Uterus (tissue), 4 donors: ENCODE results near the gene NMT2. TPM values are rescaled to one million over a fixed set of nuclear protein-coding genes. Genes with fewer than 3 reads are reported as not detected.

Experiments
- DNase-seq, 2 donors: peaks; one replicate each; pipeline ENCODE4 v3.0.0-alpha.2; 2019 to 2020
- H3K27ac ChIP-seq, 2 donors: fragments of 200-600 bp; sonication (generic); 1 replicate in 1 of 2; 2 replicates in 1 of 2; pipeline ENCODE4 v1.5.1; 2016 to 2018
- H3K27me3 ChIP-seq, 2 donors: fragments of 200-600 bp; sonication (generic); one replicate each; pipeline ENCODE4 v1.5.1; 2018 to 2019; ENCODE audit warnings: control low read depth in 1 of 2
- H3K36me3 ChIP-seq, 2 donors: fragments of 200-600 bp; sonication (generic); one replicate each; pipeline ENCODE4 v1.5.1; 2019; ENCODE audit warnings: control low read depth in 1 of 2
- H3K4me1 ChIP-seq, 2 donors: fragments of 200-600 bp; sonication (generic); one replicate each; pipeline ENCODE4 v1.5.1; 2018 to 2019; ENCODE audit warnings: control low read depth in 1 of 2
- H3K4me3 ChIP-seq, 2 donors: fragments of 200-600 bp; sonication (generic); 1 replicate in 1 of 2; 2 replicates in 1 of 2; pipeline ENCODE4 v1.5.1; 2018 to 2019; ENCODE audit warnings: mild to moderate bottlenecking in 1 of 2
- H3K9me3 ChIP-seq, 2 donors: fragments of 200-600 bp; sonication (generic); one replicate each; pipeline ENCODE4 v1.5.1; 2019; ENCODE audit warnings: control low read depth in 1 of 2
- CTCF ChIP-seq, 4 experiments: fragments of 200-600 bp in 2 of 4; fragments of 450-650 bp in 2 of 4; sonication (generic) in 2 of 4; IDR thresholded peaks; one replicate each; pipeline ENCODE4 v1.5.1; 2016 to 2019; ENCODE audit warnings: antibody characterized with exemption in 4 of 4, mild to moderate bottlenecking in 2 of 4, moderate library complexity in 1 of 4
- POLR2A ChIP-seq, 2 donors: fragments of 450-650 bp; IDR thresholded peaks; one replicate each; pipeline ENCODE4 v1.6.1; 2016; ENCODE audit warnings: antibody characterized with exemption in 2 of 2, mild to moderate bottlenecking in 1 of 2, moderate library complexity in 1 of 2
- intact Hi-C: fragments of 100-400 bp; cut with DNase I; formaldehyde crosslinking; loops from one replicate; pipeline ENCODE4 v1.15.1; 2023; ENCODE audit warnings: low total_unique reads
- total RNA-seq, 4 donors: library from RNA; depleted of rRNA in 3 of 4; stranded (reverse); fragments of >200 nt in 3 of 4; gene quantifications; one replicate each; pipeline versions ENCODE4 v1.1.0 to v1.2.4, GENCODE V29; 2014 to 2023
- donor health status: DM: yes; HTN: yes; CAD: no.

NMT2 gene
- total RNA-seq, 4 donors from 2014 or later, result 7.4 to 42.7 (median 35.5) TPM

GRCh38 chr10:15097011-15097812 is 71.3 kb downstream of the NMT2 start, which contains the start of gene RPP38:
RPP38 (plus strand) TSS chr10:15097355; CDS start chr10:15103315, 5,960 bp downstream.
- no peaks in the 10 kb centered on the region for H3K4me1 ChIP-seq
- H3K9me3 ChIP-seq, result no peaks in the 10 kb centered on the region
- no peak for TF ChIP-seq CTCF (IDR thresholded peaks at IDR 0.05)
- TF ChIP-seq POLR2A (IDR thresholded peaks at IDR 0.05), result peak; percentile 71 to 76
- H3K27ac ChIP-seq, result peak within 1 kb of the TSS; percentile 92 to 96
- no peaks in the 10 kb centered on the region for H3K27me3 ChIP-seq
- H3K4me3 ChIP-seq, result peak within 1 kb of the TSS; percentile 68 to 80
- peak; percentile 97 for DNase-seq
- intact Hi-C loops, result no loop called here
- H3K36me3 ChIP-seq, result no peaks in the 10 kb centered on the region

- DNase-seq, result no peak
- peak overlapping the region; percentile 68 to 80 for H3K4me3 ChIP-seq
- intact Hi-C loops, result no loop called here
- H3K27ac ChIP-seq, result peak overlapping the region; percentile 92 to 96
- no peaks in the 10 kb centered on the region for H3K4me1 ChIP-seq
- no peaks in the 10 kb centered on the region for H3K9me3 ChIP-seq
- H3K27me3 ChIP-seq, result no peaks in the 10 kb centered on the region
- TF ChIP-seq CTCF (IDR thresholded peaks at IDR 0.05) (no peak), POLR2A (IDR thresholded peaks at IDR 0.05) (no peak)
- no peaks in the 10 kb centered on the region for H3K36me3 ChIP-seq
Observed at GRCh38 chr10:15096661-15097010, 71.9 kb downstream of the NMT2 start.

DNA sequence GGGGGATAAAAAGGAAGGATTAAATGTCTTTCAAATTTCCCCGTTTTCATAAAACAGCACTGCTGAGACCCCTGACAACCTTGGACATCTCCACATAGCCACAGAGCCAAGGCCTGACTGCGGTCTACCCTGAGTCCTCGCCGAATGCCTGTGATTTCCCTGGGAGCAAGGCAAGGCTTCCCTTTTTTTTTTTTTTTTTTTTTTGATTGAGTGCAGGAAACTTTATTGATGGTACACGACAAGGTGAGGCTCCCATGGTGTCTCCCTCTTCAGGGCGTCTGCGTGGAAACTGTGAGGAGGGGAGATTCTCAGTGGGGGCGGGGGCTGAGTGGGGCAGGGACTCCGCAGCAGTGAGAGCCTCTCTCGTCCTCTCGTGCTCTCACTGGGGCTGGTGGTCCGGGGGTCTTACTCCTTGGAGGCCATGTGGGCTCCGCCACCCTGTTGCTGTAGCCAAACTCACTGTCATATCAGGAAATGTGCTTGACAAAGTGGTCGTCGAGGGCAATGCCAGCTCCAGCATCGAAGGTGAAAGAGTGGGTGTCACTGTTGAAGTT is 75.6 kb downstream of the NMT2 start:
- Histone ChIP-seq H3K27ac (no peak overlapping the region), H3K27me3 (no peaks in the 10 kb centered on the region), H3K36me3 (no peaks in the 10 kb centered on the region), H3K4me3 (no peak overlapping the region), H3K9me3 (no peaks in the 10 kb centered on the region), H3K4me1 (no peaks in the 10 kb centered on the region)
- intact Hi-C loops, result no loop called here
- TF ChIP-seq POLR2A (IDR thresholded peaks at IDR 0.05), result no peak
- DNase-seq, result no peak

DNA sequence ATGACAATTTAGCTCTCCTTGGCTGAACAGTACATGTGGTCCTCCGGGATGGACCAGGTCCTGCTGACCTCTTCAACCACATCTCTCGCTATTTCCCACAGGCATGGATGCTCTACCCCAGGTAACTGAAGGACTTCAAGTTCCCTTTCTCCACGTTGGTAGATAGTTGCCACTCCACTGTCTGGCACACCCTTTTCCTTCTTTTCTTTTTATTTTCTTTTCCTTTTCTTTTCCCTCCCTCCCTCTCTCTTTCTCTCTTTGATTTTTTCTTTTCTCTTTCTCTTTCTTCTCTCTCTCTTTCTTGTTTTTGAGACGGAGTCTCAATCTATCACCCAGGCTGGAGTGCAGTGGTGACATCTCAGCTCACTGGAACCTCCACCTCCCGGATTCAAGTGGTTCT is 77.1 kb downstream of the NMT2 start:
- TF ChIP-seq POLR2A (IDR thresholded peaks at IDR 0.05) (no peak), CTCF (IDR thresholded peaks at IDR 0.05) (no peak)
- H3K9me3 ChIP-seq, result no peaks in the 10 kb centered on the region
- H3K27ac ChIP-seq, result no peak overlapping the region
- H3K36me3 ChIP-seq, result no peaks in the 10 kb centered on the region
- no peaks in the 10 kb centered on the region for H3K4me1 ChIP-seq
- no peak overlapping the region for H3K4me3 ChIP-seq
- H3K27me3 ChIP-seq, result no peaks in the 10 kb centered on the region
- intact Hi-C loops, result no loop called here
- DNase-seq, result no peak

DNA sequence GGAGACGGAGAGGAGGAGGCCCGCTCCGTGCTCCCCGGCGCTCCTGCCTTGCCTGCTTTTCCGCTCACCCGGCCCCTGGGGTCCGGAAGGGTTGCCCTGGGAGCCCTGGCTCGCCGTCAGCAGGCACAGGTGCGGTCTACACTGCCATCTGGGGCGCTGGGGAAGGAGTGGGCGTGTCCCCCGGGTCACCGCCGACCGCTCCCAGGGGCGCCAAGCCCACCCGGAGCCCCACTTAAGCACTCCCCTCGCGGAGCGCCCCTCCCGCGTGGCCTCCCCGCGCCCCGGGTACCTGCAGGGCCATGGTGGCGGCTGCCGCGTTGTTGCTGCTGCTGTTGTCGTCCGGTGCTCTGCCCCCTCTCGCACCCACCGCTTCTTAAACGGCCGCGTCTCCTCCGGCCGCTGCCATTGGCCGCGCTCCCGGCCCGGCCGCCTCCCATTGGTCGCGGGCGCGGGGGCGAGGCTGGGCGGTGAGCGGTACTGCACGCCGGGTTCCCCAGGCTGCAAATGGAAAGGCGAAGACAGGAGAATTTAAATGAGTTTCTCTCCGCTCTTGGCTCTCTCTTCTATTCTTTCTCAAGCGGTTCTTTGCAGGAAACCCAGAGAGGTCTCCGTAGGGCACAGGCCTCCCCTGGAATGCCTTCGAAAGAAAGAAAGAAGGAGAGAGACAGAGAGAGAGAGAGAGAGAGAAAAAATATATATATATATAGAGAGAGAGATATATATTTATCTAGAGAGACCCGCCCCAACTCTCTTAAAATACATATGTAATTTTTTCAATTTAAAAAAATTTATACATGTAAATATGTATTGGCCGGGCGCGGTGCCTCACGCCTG is 79.8 kb downstream of the NMT2 start, which contains the start of gene ACBD7:
Gene ACBD7 (minus strand): TSS at position 349 of the 834 bp plus-strand sequence. CDS start 48 bp downstream, at position 301.
- intact Hi-C loops, result no loop called here
- Histone ChIP-seq H3K27me3 (no peaks in the 10 kb centered on the region), H3K9me3 (no peaks in the 10 kb centered on the region), H3K36me3 (no peaks in the 10 kb centered on the region), H3K4me3 (peak within 1 kb of the TSS; percentile 38 to 47), H3K27ac (no peak within 1 kb of the TSS), H3K4me1 (no peaks in the 10 kb centered on the region)
- TF ChIP-seq CTCF (IDR thresholded peaks at IDR 0.05) (peak; percentile 27 to 74 (median 61)), POLR2A (IDR thresholded peaks at IDR 0.05) (peak in 1 of 2 donors; percentile 10)
- peak; percentile 61 to 71 for DNase-seq
